ENCODE measurements around the gene RNF166. TPM values are rescaled to one million over a fixed set of nuclear protein-coding genes. Genes with fewer than 3 reads are reported as not detected.

The RNF166 gene
- total RNA-seq, 4 donors from 2014 or later = 19.5 to 27.8 (median 22.3) TPM

- ATAC-seq = no peak
- peaks cover 0 to 98% of the 10 kb centered on the region in 2 donors for H3K36me3 ChIP-seq
- H3K27ac ChIP-seq = no peak overlapping the region
- no peaks in the 10 kb centered on the region for H3K27me3 ChIP-seq
- no peak for TF ChIP-seq CTCF (IDR thresholded peaks at IDR 0.05)
- TF ChIP-seq POLR2AphosphoS5 (IDR thresholded peaks at IDR 0.05) = no peak
- no peak for TF ChIP-seq POLR2A (IDR thresholded peaks at IDR 0.05)
- TF ChIP-seq EP300 (IDR thresholded peaks at IDR 0.05) = no peak
- peaks cover 0 to 15% (median 0%) of the 10 kb centered on the region in 3 donors for H3K4me1 ChIP-seq
- 97 to 100% methylated on average over 1 to 5 of the region's 16 CpGs for WGBS, 2 donors (ENCODE audit: low coverage in 1 of 2)
- H3K4me3 ChIP-seq = no peak overlapping the region
- no peaks in the 10 kb centered on the region for H3K9me3 ChIP-seq
Measured at GRCh38 chr16:88735121-88735520, 28.9 kb upstream of the RNF166 start.

- peaks cover 0 to 15% (median 0%) of the 10 kb centered on the region in 3 donors for H3K4me1 ChIP-seq
- WGBS, 2 donors (ENCODE audit: low coverage in 1 of 2) = no CpG with 5 or more reads among the region's 23 CpGs
- H3K4me3 ChIP-seq = no peak overlapping the region
- H3K9me3 ChIP-seq = no peaks in the 10 kb centered on the region
- TF ChIP-seq EP300 (IDR thresholded peaks at IDR 0.05) (no peak), POLR2AphosphoS5 (IDR thresholded peaks at IDR 0.05) (no peak), POLR2A (IDR thresholded peaks at IDR 0.05) (no peak), CTCF (IDR thresholded peaks at IDR 0.05) (no peak)
- no peak for ATAC-seq
- H3K27me3 ChIP-seq = no peaks in the 10 kb centered on the region
- H3K36me3 ChIP-seq = peaks cover 0 to 96% of the 10 kb centered on the region in 2 donors
- no peak overlapping the region for H3K27ac ChIP-seq
Measured at GRCh38 chr16:88734361-88734728, 28.1 kb upstream of the RNF166 start.

GRCh38 chr16:88733630-88734360 lies 27.6 kb upstream of the RNF166 start:
- Histone ChIP-seq H3K27ac (no peak overlapping the region), H3K27me3 (no peaks in the 10 kb centered on the region), H3K36me3 (peaks cover 0 to 91% of the 10 kb centered on the region in 2 donors), H3K9me3 (no peaks in the 10 kb centered on the region), H3K4me1 (peaks cover 0 to 15% (median 0%) of the 10 kb centered on the region in 3 donors), H3K4me3 (no peak overlapping the region)
- no peak for ATAC-seq
- no CpG with 5 or more reads among the region's 27 CpGs for WGBS, 2 donors (ENCODE audit: low coverage in 1 of 2)
- TF ChIP-seq POLR2A (IDR thresholded peaks at IDR 0.05) = no peak
- TF ChIP-seq EP300 (IDR thresholded peaks at IDR 0.05) = no peak
- no peak for TF ChIP-seq CTCF (IDR thresholded peaks at IDR 0.05)
- no peak for TF ChIP-seq POLR2AphosphoS5 (IDR thresholded peaks at IDR 0.05)

GRCh38 chr16:88732961-88733294 lies 26.7 kb upstream of the RNF166 start:
- Histone ChIP-seq H3K9me3 (no peaks in the 10 kb centered on the region), H3K27ac (no peak overlapping the region), H3K4me3 (no peak overlapping the region), H3K36me3 (peaks cover 0 to 86% of the 10 kb centered on the region in 2 donors), H3K4me1 (peaks cover 0 to 11% (median 0%) of the 10 kb centered on the region in 3 donors), H3K27me3 (no peaks in the 10 kb centered on the region)
- ATAC-seq = no peak
- TF ChIP-seq CTCF (IDR thresholded peaks at IDR 0.05) (no peak), EP300 (IDR thresholded peaks at IDR 0.05) (no peak), POLR2AphosphoS5 (IDR thresholded peaks at IDR 0.05) (no peak), POLR2A (IDR thresholded peaks at IDR 0.05) (no peak)
- WGBS, 2 donors (ENCODE audit: low coverage in 1 of 2) = no CpG with 5 or more reads among the region's 13 CpGs
